Stimulated activated CD8-positive, alpha-beta memory T cell treated with anti-CD3 and anti-CD28 coated beads, Interleukin-7, amount 100 ng/mL, for 48 hours (primary cell): Measurements from ENCODE around the gene LSG1.
"Not testable (repeated sequence)": the region's sequence is repeated elsewhere in the genome, so short reads cannot be mapped to it uniquely, and the experiment has no call there.

Source experiments
- DNase-seq, 2 donors: peaks; one replicate each; pipeline ENCODE4 v3.0.0-alpha.2; 2020; ENCODE audit warnings: low read depth in 1 of 2; ENCODE audit errors: extremely low read depth in 1 of 2

Gene LSG1

GRCh38 chr3:194619741-194620140 is 52.2 kb downstream of the LSG1 start:
- DNase-seq: no peak

DNA sequence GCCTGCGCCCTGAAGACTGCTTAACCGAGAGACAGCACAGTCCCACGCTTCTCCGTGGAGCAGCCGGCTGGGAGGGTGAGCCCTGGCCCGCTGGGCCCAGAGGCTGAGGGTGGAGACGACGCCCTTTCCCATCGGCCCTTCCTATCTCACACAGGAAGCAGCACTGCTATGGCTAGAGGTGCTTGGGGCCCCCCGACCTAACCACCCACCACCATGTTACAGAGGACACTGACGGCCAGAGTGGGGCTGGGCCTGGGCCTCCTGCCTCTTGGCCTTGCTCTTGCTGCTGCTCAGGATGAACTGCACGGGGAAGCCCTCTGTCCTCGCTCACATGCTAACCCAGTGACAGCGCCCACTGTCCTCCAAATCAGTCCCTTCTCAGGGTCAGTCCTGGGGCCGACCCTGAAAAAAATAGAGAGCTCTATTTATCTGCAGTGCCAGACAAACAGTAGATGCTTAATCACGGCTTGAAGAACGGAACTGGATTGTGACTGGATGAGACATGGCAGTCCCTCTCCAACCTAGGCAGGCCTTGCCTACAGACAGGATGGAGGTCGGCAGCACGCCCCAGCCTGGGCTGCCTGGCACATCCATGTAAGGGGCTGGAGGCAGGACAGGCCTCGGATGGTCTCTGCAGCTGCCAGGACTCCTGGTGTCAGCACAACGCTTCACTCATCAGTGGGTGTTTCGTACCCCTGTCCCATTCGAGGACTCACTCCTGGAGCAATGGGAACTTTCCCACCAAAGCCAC is 53.0 kb downstream of the LSG1 start:
- DNase-seq: no peak

DNA sequence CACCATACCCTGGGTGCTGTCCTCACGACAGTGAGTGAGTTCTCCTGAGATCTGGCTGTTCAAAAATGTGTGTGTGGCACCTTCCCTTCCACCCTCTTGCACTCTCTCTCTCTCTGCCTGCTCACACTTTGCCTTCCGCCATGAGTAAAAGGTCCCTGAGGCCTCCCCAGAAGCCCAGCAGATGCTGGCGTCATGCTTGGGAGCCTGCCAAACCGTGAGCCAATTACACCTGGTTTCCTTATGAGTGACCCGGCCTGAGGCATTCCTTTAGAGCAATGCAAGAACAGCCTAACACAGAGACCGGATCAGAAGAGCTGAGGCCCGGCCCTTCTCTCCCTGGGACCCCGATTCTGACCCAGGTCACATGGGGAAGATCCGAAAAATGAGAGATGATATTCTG is 54.2 kb downstream of the LSG1 start:
- DNase-seq: no peak

- DNase-seq: no peak
Observed at GRCh38 chr3:194617143-194617671, 54.8 kb downstream of the LSG1 start.

- DNase-seq: no peak
Observed at GRCh38 chr3:194615226-194615625, 56.8 kb downstream of the LSG1 start.

DNA sequence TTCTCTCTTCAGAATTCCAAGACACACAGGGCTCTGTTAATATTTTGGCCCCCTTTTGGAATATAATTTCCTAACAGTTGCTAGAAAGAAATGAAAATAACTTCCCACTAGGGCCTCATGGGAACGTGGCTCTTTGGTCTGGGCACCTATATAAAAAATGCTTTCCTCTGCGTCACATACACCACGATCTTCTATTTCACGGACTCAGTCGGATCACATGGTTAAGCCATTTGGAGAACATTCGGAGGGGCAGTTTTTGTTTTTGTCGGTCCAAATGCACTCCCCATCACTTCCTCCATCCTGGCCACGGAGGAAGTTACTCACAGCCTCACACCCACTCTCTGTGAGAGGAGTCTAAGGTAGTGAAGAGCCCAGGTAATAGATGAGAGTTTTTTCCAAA is 59.8 kb downstream of the LSG1 start:
- no peak for DNase-seq

GRCh38 chr3:194610689-194611088 is 61.3 kb downstream of the LSG1 start:
- DNase-seq: no peak

DNA sequence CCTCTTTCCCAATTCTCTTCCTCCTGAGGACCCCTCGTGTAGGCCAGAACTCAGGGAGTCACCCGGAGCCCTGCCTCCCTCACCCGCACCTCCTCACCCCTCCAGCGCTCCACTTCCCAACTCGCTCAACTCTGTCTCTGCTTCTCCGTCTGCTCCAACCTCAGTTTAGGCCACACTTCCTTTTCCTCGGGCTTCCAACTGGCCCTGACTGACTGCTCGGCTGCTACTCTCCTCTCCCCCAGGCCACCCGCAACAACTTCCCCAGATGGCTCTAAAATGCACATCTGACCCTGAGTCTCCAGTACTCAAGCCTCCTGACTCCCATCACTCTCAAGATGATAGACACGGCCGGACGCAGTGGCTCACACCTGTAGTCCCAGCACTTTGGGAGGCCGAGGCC is 62.4 kb downstream of the LSG1 start:
- DNase-seq: no peak

DNA sequence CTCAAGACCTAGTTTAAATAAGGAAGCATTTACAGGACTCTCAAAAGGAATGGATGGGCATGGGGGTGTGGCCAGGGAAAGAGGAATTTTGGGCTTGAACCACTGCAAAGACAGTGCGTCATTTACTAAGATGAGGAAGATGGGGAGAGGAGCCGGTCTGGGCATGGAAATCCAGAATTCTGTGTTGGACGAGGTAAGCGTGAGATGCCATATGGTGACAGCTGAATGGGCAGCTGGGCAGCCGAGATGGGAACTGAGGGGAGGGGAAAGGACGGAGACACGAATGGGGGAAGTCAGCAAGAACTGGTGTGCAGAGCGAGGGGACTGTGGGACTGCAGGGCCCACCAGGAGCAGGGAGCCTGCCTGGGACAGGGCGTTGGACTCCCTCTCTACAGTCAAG is 63.0 kb downstream of the LSG1 start:
- no peak for DNase-seq

DNA sequence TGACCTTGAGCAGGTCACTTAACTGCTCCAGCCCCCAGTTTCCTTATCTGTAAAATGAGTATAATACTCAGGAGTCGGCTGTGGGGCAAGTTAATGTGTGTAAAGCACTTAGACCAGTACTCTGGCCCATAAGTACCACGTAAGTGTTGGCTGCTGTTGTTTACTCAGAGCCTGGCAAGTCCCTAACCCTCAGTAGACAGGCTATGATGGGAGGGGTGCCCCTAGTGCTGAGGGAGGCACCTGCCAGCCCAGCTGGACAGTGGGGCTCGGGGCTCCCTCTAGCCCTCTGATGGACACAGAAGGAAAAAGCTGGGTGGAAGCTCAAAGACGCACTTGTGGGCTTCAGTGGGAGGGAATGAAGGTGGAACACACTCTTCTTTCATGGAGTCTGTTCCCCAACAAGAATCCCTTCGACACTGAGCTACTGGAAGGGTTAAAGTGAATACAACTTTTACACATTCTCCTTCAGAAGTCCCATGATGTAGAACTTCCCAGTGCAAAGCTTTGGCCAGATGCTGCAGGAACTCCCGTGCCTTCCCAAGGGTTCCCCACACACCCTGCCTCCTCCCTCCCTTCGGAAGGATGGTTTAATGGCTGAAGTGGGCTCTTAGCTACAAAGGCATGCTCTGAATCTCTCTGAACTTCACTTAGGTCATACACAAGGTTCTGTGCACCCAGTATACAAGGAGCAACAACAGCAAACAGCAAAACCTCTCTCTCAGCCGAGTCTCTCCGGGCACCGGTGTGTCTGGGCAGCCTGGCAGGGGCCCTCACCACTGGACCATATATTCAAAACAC is 64.2 kb downstream of the LSG1 start:
- no peak for DNase-seq

DNA sequence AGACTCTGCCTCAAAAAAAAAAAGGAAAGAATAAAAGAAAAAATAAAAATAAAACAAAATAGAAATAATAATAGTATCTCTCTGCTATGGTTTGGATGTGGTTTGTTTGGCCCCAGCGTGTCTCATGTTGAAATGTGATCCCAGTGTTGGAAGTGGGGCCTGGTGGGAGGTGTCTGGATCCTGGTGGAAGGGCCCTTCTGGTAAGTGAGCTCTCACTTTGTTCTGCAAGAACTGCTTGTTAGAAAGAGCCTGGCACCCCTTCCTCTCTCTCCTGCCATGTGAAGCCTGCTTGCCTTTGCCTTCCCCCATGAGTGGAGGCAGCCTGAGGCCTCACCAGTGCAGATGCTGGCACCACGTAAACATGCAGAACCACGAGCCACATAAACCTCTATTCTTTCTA is 65.0 kb downstream of the LSG1 start:
- DNase-seq: no peak

DNA sequence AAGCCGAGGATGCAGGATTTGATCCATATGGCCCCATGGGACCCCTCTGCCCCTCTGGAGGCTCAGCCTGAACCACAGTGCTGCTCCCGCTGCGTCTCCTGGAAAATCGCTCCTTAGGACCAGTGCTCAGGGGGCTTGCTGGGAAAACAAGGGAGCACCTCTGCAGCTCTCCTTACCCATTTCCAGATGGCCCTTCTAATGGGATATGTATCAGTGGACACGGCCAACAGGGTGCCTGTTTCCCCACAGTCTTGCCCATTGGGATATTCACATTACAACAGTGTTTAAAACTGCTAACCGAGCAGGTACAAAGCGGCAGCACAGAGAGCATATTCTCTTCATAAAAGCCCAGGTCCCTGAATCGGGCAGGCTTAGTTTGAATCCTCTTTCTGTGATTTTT is 65.8 kb downstream of the LSG1 start:
- no peak for DNase-seq

DNA sequence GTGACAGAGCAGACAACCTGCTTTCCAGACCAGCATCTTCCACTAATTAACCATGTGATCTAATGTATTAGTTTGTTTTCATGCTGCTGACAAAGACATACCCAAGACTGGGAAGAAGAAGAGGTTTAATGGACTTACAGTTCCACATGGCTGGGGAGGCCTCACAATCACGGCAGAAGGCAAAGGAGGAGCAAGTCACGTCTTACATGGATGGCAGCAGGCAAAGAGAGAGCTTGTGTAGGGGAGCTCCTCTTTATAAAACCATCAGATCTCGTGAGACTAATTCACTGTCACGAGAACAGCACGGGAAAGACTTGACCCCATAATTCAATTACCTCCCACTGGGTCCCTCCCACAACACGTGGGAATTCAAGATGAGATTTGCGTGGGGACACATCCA is 66.7 kb downstream of the LSG1 start:
- not testable (repeated sequence) for DNase-seq

DNA sequence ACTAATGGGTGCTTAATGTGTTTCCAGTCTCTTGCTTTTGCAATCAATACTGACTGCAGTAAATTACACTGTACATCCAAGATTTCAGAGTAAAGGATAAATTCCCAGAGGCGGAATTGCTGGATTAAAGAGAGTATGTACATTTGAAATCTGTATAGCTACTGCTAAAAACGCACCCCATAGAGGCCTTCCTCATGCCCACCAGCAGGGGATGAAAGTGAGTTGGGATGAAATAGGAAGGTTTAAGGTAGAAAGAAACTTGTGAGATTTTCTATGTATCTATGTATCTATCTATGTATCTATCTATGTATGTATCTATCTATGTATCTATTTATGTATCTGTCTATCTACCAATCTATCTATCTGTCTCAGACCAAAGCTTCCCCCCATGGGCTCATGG is 67.2 kb downstream of the LSG1 start:
- DNase-seq: no peak

DNA sequence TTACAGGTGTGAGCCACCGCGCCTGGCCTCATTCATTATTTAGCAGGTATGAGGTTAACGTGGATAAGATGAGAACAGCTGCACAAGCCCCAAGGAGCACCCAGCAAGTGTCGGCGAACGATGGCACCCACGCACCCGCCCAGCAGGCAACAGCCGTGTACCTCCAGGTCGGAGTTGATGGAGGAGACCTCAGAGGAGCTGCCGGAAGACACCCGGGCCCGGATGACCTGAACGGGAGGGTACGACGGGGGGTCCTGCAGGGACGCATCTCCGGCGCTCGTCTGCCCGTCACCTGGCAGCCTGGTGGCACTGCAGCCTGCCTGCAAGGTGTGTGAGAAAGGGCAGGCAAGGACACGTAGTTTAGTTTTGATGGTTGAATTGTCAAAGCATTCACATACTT is 67.9 kb downstream of the LSG1 start:
- no peak for DNase-seq

DNA sequence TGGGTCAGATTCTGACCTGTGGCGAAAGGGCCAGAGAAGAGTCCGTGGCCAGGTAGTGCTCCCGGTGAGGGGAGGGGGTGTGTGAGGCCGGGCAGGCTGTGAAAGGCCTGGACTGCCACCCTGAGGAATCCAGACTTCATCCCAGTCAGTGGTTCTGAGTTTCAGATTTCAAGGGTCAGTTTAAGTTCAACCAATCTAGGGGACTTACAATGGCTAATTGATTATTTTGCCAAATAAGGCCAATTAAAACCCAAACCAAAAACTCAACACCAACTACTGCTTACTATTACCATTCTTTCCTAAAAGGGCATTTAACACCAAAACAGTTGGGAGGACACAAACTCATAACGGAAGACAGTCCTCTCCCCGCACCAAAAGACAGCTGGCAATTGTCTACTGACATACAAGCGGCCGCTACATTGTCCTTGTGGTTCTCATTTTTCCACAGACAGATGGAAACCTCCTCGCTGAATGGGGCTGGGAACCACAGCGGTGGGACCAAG is 69.3 kb downstream of the LSG1 start:
- DNase-seq: no peak

- DNase-seq: no peak
Observed at GRCh38 chr3:194598771-194599557, 73.0 kb downstream of the LSG1 start.

DNA sequence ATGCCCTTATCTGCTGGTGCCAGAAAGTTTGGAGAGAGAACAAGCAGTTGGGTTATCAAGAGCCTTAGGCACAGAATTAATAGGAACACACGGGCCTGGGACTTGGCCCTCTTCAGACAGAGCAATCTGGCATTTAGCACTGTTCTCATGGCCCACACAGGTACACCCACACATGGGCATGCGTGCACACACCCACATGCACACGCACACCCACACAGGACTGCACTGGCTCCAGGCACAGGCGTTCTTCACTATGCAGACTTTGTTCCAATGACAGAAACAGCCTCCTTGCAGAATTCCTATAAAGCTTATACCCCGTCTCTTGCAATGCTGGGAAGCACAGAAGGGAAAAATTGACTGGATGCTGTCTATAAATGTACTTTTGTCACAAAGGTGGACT is 75.1 kb downstream of the LSG1 start:
- DNase-seq: no peak

DNA sequence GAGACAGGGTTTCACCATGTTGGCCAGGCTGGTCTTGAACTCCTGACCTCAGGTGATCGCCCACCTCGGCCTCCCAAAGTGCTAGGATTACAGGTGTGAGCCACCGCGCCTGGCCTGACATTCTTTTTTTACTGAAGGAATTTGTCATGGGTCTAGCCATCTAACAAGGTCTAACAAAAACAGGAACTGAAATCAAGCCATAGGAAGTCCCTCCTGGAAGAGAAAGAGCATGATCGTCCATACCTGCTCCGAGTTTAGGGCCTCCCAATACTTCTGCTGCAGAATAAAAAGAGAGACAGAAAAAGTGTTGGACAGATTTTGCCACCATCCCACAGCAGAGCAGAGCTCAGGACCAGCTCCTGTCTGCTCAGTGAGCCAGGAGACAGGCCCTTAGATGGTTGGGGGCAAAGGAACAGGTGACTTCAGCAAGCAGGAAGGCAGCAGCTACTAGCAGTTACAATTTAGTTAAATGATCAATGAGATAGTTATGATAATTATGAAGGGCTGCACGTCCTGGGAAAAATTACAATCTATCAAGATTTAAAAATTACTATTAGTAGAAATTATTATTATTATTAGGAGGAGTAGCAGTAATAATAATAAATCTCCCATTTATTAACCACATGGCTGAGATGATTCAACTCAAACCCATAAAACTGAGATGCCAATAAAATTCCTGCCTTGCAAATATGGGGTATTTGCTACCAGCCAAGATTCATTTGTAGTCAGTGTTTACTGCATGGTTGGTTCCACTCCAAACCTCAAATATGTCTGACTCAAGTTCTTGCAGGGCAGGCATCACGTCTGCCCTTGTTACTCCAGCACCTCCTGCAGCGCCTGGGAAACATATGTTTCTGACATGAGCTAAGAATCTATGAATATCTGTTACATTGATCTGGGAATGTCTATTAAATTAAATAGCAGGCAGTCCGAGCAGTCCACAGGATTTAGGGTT is 78.9 kb downstream of the LSG1 start:
- DNase-seq: no peak
